Stomach (tissue), 9 donors: ENCODE data around the gene PSPN. TPM values are rescaled to one million over a fixed set of nuclear protein-coding genes. Genes with fewer than 3 reads are reported as not detected.

Experiments
- DNase-seq, 2 donors: peaks; one replicate each; pipeline versions ENCODE4 v3.0.0 to v3.0.0-alpha.2; 2013 to 2019
- H3K27ac ChIP-seq, 5 donors: fragments of 200-600 bp in 4 of 5; sonication (generic) in 4 of 5; one replicate each; pipeline ENCODE4 v1.5.1; 2013 to 2019; ENCODE audit warnings: mild to moderate bottlenecking in 1 of 5, moderate library complexity in 1 of 5
- H3K27me3 ChIP-seq, 3 donors: fragments of 200-600 bp; sonication (generic); one replicate each; pipeline ENCODE4 v1.5.1; 2017 to 2019; ENCODE audit warnings: mixed run types in 1 of 3
- H3K36me3 ChIP-seq, 4 donors: fragments of 200-600 bp; sonication (generic); 1 replicate in 3 of 4; 2 replicates in 1 of 4; pipeline ENCODE4 v1.5.1; 2016 to 2019
- H3K4me1 ChIP-seq, 4 donors: fragments of 200-600 bp; sonication (generic); one replicate each; pipeline ENCODE4 v1.5.1; 2016 to 2019
- H3K4me3 ChIP-seq, 4 donors: fragments of 200-600 bp; sonication (generic) in 3 of 4; one replicate each; pipeline ENCODE4 v1.5.1; 2016 to 2019; ENCODE audit warnings: mild to moderate bottlenecking in 1 of 4
- H3K9me3 ChIP-seq, 4 donors: fragments of 200-600 bp; sonication (generic); one replicate each; pipeline ENCODE4 v1.5.1; 2016 to 2019
- EP300 ChIP-seq: sonication (generic); formaldehyde crosslinking; IDR thresholded peaks from one replicate; pipeline ENCODE4 v1.6.1; 2017; ENCODE audit warnings: antibody characterized with exemption
- POLR2A ChIP-seq, 4 donors: fragments of 450-650 bp; IDR thresholded peaks; one replicate each; pipeline ENCODE4 v1.6.1; 2016; ENCODE audit warnings: antibody characterized with exemption in 4 of 4, control low read depth in 2 of 4, mild to moderate bottlenecking in 1 of 4, moderate library complexity in 1 of 4
- POLR2AphosphoS5 ChIP-seq, 3 donors: sonication (generic); formaldehyde crosslinking; IDR thresholded peaks; one replicate each; pipeline ENCODE4 v1.6.1; 2016; ENCODE audit warnings: antibody characterized with exemption in 3 of 3
- WGBS, 5 donors: extraction: QIAGEN DNeasy Blood & Tissue Kit in 3 of 5; methylation state at CpG; one replicate each; pipeline versions ENCODE4 v1.1.5 to v1.1.7; 2013 to 2018; 5-methylcytosine and 5-hydroxymethylcytosine counted together
- intact Hi-C: fragments of 100-400 bp; cut with DNase I; formaldehyde crosslinking; loops from one replicate; pipeline ENCODE4 v1.15.1; 2023; ENCODE audit warnings: low total_unique reads
- polyA plus RNA-seq, 3 donors: library from polyadenylated mRNA; stranded (reverse); fragments of 200-250 nt; gene quantifications; one replicate each; pipeline ENCODE4 v1.2.3, GENCODE V29; 2013
- total RNA-seq, 5 donors: library from RNA; depleted of rRNA; stranded (reverse); fragments of >200 nt; gene quantifications; one replicate each; pipeline versions ENCODE4 v1.1.0 to v1.2.3, GENCODE V29; 2014 to 2016
- TF ChIP-seq, protein P1 (sequence below), 7 experiments: fragments of 450-650 bp in 4 of 7; fragments of 200-600 bp in 3 of 7; sonication (generic) in 3 of 7; IDR thresholded peaks; one replicate each; pipeline ENCODE4 v1.5.1; 2016 to 2019; ENCODE audit warnings: antibody characterized with exemption in 7 of 7, control low read depth in 2 of 7, mild to moderate bottlenecking in 1 of 7
- donor health status: healthy with polysubstance abuse.
- donor health status: Bipolar disorder and iron deficiency.
- donor health status: healthy.

The PSPN gene
- total and polyA plus RNA-seq, 8 donors = 0.92 to 2.8 (median 1.8) TPM; not detected in 1

- no peaks in the 10 kb centered on the region for H3K9me3 ChIP-seq
- TF ChIP-seq, protein P1, sequence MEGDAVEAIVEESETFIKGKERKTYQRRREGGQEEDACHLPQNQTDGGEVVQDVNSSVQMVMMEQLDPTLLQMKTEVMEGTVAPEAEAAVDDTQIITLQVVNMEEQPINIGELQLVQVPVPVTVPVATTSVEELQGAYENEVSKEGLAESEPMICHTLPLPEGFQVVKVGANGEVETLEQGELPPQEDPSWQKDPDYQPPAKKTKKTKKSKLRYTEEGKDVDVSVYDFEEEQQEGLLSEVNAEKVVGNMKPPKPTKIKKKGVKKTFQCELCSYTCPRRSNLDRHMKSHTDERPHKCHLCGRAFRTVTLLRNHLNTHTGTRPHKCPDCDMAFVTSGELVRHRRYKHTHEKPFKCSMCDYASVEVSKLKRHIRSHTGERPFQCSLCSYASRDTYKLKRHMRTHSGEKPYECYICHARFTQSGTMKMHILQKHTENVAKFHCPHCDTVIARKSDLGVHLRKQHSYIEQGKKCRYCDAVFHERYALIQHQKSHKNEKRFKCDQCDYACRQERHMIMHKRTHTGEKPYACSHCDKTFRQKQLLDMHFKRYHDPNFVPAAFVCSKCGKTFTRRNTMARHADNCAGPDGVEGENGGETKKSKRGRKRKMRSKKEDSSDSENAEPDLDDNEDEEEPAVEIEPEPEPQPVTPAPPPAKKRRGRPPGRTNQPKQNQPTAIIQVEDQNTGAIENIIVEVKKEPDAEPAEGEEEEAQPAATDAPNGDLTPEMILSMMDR (IDR thresholded peaks at IDR 0.05) = no peak
- TF ChIP-seq POLR2A (IDR thresholded peaks at IDR 0.05) (no peak), POLR2AphosphoS5 (IDR thresholded peaks at IDR 0.05) (no peak), EP300 (no peak)
- no peaks in the 10 kb centered on the region for H3K27me3 ChIP-seq
- peaks cover 15 to 42% (median 35%) of the 10 kb centered on the region in 4 donors for H3K4me1 ChIP-seq
- H3K27ac ChIP-seq = peak overlapping the region in 4 of 5 donors; percentile 73 to 84 (median 78)
- intact Hi-C loops = no loop called here
- H3K36me3 ChIP-seq = peaks cover 31 to 37% (median 36%) of the 10 kb centered on the region in 4 donors
- 0 to 2% (median 1%) methylated on average over 13 to 20 of the region's 20 CpGs for WGBS, 5 donors
- peak overlapping the region; percentile 84 to 92 (median 86) for H3K4me3 ChIP-seq
- DNase-seq = peak in 1 of 2 donors; percentile 77
These were observed 47.9 kb upstream of the PSPN start for GRCh38 chr19:6423499-6424194.

DNA sequence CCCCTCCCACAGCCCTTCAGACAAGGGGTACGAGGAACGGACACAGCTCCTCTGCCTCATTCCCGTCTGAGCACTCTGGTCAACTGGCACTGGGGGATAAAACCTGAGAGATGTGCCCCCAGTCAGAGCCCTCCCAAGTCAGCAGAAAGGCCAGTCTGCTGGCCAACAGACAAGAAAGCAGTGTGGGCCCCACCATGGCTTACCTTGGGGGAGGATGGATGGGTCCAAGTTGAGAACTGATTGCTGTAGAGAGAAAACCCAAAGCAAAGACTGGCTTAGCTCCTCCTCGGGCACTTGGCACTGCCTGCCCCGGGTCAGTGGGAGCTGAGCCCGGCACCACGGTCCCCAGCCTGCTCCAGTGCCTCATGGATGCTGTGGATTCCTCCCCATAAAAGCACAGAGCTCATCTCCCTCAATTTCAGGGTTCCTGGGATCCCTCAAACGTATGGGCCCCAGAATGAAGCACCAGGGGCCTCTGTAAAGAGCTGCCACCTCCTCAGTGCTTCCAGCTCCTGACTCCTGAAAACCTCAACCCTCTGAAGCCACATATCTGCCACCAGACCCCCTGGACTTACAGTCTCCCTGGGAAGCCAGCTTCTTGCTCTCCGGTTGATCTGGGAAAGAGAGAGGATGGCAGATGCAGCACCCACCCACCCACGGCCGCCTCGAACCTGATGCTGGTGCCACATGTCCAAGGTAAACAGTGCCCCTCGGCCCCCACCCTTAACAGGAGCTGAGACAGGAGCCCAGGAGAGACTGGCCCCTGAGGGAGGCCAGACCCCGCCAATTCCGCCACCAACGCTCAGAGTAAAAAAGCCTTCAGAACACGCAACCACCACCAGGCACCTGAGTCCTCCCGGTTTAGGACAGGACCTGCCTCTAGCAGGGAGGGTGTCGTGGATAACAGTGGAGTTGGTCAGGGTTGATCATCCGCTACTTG, 45.6 kb upstream of the PSPN start:
- no peaks in the 10 kb centered on the region for H3K27me3 ChIP-seq
- intact Hi-C loops = no loop called here
- H3K36me3 ChIP-seq = peaks cover 54 to 60% (median 59%) of the 10 kb centered on the region in 4 donors
- no peak for DNase-seq
- peaks cover 15 to 56% (median 43%) of the 10 kb centered on the region in 4 donors for H3K4me1 ChIP-seq
- TF ChIP-seq POLR2A (IDR thresholded peaks at IDR 0.05) (no peak), POLR2AphosphoS5 (IDR thresholded peaks at IDR 0.05) (no peak), EP300 (no peak)
- TF ChIP-seq, protein P1 (IDR thresholded peaks at IDR 0.05) = no peak
- 63 to 82% (median 76%) methylated on average over 15 to 20 of the region's 20 CpGs for WGBS, 5 donors
- no peaks in the 10 kb centered on the region for H3K9me3 ChIP-seq
- H3K4me3 ChIP-seq = peak overlapping the region in 1 of 4 donors; percentile 3
- H3K27ac ChIP-seq = no peak overlapping the region

DNA sequence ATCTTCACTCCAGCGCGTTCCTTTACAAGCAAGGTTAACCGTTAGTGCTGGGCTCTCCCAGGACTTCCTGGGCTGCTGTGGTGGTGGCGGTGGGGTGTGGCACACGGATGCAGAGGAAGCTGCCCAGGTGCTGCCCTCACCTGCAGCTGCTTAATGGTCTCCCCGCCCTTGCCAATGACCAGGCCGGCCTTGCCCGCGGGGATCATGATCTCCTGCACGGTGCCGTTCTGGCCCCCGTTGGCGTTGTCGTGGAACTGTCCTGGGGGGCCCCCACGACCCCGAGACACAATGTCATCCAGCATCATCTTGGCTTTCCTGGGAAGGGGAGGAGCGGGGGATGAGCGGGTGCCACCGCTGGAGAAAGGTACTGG, 42.8 kb upstream of the PSPN start:
- WGBS, 5 donors = 86 to 91% (median 88%) methylated on average over 13 to 19 of the region's 19 CpGs
- H3K9me3 ChIP-seq = no peaks in the 10 kb centered on the region

More for the DNA sequence above, 42.8 kb upstream of the PSPN start:
- H3K36me3 ChIP-seq = peaks cover 78 to 88% (median 85%) of the 10 kb centered on the region in 4 donors
- H3K27me3 ChIP-seq = no peaks in the 10 kb centered on the region
- no peak overlapping the region for H3K27ac ChIP-seq
- no peak for DNase-seq
- TF ChIP-seq EP300 (no peak), POLR2A (IDR thresholded peaks at IDR 0.05) (no peak), POLR2AphosphoS5 (IDR thresholded peaks at IDR 0.05) (no peak)
- TF ChIP-seq, protein P1 (IDR thresholded peaks at IDR 0.05) = no peak
- no peak overlapping the region for H3K4me3 ChIP-seq
- H3K4me1 ChIP-seq = peaks cover 15 to 57% (median 42%) of the 10 kb centered on the region in 4 donors
- intact Hi-C loops = no loop called here
